Myocyte (in vitro differentiated cells): ENCODE measurements around the gene SLC27A3. TPM values are rescaled to one million over a fixed set of nuclear protein-coding genes. Genes with fewer than 3 reads are reported as not detected.
"Not testable (repeated sequence)": the region's sequence is repeated elsewhere in the genome, so short reads cannot be mapped to it uniquely, and the experiment has no call there.

Experiments used
- DNase-seq: peaks from one replicate; pipeline ENCODE4 v3.0.0-alpha.2; 2012; ENCODE audit warnings: low read depth
- total RNA-seq: library from RNA; depleted of rRNA; stranded (reverse); fragments of >200 nt; gene quantifications from 2 replicates; pipeline ENCODE4 v1.2.3, GENCODE V29; 2014

The SLC27A3 gene
- total RNA-seq, 1 donor from 2014 or later = 0.29 TPM

DNA sequence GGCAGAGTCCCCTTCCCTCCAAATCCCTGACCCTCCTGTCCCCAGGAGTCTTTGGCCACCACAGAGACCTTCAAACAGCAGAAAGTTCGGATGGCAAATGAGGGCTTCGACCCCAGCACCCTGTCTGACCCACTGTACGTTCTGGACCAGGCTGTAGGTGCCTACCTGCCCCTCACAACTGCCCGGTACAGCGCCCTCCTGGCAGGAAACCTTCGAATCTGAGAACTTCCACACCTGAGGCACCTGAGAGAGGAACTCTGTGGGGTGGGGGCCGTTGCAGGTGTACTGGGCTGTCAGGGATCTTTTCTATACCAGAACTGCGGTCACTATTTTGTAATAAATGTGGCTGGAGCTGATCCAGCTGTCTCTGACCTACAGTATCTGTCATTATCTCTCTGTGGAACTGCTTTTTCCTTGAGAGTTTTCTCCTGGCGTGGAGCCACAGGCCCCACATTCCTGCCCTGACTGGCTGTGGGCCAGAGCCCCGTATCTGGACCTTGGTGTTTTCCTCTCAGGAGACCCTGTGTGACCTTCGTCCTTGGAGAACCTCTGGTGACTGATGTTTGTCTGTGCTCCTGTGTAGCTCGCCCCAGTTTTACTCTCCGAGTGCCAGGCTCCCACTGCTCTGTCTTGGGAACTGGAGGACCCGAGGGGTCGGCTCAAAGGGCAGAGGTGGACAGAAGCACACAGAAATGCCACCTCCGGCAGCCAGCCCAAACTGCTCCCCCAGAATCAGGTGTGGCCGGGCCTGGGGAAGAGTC lies 4.8 kb downstream of the SLC27A3 start:
- no peak for DNase-seq

DNA sequence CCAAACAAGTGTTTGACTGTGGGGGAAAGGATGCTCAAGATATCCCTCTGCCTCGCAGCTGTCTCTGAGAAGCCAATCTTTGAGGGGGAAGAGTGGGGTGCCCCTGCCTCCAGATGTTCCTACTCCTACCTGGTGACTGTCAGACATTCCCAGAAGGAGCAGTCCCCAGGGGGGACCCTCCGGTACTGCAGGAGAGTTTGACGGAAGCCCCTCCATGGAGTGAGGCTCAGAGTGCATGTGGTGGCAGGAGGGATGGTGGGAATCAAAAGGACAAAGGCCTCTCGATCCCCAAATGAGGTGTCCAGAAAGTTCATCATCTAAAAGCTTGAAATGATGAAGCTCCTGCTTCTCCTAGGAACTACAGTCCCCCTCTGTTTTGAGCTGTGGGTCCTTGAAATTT lies 5.3 kb downstream of the SLC27A3 start:
- DNase-seq = no peak

DNA sequence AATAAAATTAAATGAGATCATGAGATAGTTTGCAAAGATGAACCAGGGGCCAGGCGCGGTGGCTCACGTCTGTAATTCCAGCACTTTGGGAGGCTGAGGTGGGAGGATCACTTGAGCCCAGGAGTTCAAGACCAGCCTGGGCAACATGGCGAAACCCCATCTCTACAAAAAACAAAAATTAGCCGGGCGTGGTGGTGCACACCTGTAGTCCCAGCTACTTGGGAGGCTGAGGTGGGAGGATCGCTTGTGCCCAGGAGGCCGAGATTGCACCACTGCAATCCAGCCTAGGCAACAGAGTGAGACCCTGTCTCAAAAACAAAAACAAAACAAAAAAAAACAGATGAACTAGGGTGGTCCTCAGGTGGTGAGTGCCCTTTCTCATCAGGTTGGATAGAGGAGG lies 7.4 kb downstream of the SLC27A3 start:
- DNase-seq = not testable (repeated sequence)

DNA sequence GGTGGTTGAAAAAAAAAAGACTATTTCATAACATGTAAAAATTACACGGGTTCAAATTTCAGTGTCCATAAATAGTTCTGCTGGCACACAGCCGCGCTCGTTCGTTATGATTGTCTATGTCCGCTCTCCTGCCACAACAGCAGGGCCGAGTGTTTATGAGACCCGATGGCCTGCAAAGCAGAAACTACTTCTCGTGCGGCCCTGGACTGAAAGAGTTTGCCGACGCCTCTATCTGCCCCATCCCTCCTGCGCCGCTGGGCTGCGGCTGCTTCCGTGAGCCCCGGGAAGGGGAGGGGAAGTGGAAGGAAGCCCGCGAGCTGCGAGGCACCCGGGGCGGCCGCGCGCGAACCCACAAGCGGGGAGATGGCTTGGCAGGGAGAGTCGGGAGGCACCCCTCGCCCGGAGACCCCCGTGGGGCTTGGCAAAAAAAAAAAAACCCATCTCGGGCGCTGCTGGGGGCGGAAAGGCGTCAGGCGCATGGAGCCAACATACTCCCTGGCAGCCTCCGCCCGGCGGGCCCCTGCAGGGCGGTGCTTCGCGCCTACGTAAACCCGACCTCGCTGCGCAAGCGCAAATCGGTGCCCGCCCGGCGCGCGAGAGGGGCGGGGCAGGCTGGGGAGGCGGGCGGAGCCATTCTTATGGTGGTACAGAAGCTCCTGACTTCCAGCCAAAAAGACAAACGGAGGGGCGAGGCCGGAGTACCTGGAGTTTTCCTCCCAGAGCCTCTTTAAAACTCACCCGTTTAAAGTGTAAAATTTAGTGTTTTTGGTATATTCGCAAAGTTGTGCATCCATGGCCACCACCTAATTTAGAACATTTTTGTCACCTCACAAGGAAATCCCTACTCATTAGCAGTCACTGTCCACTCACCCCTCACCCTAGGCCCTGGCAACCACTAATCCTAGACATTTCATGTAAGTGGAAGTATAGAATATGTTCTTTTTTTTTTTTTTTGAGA lies 8.3 kb downstream of the SLC27A3 start:
- peak; percentile 86 for DNase-seq

DNA sequence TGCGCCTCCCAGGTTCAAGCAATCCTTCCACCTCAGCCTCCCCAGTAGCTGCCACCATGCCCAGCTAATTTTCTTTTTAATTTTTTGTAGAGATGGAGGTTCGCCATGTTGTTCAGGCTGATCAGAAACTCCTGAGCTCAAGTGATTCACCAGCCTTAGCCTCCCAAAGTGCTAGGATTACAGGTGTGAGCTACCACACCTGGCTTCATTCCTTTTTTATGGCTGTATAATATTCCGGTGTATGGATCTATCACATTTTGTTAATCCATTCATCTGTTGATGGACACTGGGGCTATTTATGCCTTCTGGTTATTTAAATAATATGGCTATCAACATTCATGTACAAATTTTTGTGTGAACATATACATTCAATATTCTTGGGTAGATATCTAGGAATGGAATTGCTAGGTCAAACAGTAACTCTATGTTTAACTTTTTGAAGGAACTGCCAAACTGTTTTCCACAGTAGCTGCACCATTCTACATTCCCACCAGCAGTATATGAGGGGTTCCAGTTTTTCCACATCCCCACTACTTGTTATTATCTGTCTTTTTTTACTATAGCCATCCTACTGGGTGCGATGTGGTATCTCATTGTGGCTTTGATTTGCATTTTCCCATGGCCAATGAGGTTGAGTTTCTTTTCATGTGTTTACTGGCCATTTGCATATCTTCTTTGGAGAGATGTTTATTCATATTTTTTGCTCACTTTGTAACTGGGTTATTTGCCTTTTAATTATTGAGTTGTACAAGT lies 11.0 kb downstream of the SLC27A3 start:
- DNase-seq = no peak

DNA sequence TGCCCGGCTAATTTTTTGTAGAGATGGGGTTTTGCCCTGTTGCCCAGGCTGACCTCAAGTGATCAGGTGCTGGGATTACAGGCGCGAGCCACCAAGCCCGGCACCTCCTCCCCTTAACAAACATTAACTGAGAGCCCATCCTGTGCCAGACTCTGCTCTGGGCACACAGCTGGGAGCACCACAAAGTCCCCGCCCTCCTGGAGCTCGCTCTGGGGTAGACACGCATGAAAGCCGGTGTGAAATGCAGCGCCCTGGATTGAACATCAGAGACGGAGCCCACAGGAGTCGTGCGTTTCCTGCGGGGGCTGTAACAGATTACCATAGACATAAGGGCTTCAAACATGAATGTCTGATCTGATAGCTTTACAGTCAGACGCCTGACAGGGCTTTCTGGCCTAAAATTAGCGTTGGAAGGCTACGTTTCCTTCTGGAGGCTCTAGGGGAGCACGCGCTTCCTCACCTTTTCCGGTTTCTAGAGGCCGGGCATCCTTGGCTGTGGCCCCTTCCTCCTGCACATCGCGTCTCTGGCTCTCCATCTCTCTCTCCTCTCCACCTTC lies 14.3 kb downstream of the SLC27A3 start:
- DNase-seq = no peak

DNA sequence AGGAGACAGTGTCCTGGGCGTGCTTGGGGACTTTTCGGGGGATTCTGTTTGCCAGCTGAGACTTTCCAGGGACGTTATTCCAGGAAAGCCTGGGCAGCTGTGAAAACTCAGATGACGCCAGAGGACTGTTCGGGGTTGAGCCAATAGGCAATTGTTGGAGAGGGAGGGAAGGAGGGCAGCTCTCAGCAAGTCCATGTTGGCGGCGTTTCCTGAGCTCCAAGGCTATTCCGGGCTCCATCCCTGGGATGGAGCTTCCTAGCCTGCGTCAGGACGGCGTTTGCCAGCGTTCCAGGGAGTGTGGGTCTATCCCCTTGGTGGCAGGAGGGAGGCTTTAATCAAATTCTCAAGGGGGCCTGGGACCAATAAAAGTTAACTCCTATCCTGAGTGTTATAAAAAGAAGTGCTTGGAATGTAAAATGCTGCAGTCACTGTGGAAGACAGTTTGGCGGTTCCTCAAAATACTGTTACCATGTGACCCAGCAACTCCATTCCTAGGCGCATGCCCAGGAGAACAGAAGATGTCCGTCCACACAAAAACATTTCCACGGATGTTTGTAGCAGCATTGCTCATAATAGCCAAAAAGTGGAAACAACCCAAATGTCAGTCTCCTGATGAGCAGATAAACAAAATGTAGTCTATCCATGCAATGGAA lies 15.2 kb downstream of the SLC27A3 start:
- DNase-seq = peak; percentile 92

DNA sequence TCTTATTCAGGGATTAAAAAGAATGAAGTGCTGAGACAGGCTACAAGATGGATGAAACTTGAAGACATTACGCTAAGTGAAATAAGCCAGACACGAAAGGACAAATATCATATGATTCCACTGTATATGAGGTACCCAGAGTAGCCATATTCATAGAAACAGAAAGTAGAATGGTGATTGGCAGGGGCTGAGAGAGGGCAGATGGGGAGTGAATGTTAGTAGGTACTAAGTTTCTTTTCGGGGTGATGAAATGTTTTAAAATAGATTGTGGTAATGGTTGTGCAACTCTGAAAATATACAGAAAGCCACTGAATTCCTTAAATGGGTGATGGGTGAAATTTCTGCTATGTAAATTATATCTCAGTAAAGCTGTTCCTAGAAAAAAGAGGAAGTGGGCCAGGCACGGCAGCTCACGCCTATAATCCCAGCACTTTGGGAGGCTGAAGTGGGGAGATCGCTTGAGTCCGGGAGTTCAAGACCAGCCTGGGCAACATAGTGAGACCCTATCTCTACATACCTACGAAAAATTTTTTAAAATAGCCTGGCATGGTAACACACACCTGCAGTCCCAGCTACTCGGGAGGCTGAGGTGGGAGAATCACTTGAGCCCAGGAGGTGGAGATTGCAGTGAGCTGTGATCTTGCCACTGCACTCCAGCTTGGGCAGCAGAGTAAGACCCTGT lies 15.9 kb downstream of the SLC27A3 start:
- peak; percentile 80 for DNase-seq

DNA sequence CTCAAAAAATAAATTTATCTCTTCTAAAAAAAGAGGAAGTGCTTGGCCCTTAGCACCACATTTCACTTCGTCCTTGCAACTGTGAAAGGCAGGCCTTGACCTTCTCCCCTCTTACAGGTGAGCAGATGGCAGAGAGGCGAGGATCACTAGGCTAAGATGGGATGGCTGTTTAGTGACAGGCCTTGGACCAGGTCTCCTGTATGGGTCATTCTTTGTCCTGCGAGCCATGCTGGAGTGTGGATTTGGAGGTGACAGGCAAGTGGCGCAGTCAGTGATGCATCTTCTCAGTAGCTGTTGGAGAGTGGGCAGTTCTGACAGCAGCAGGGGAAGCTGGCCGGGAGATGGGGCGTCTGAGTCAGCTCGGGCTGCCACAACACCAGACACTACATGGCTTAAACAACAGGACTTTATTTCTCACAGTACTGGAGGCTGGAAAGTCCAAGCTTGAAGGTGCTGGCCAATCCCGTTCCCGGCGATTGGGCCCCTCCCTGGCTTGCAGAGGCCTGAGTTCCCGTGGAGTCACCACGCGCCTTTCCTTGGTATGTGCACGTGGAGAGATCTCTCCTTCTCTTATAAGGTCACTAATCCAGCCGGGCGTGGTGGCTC lies 16.5 kb downstream of the SLC27A3 start:
- DNase-seq = peak; percentile 18

DNA sequence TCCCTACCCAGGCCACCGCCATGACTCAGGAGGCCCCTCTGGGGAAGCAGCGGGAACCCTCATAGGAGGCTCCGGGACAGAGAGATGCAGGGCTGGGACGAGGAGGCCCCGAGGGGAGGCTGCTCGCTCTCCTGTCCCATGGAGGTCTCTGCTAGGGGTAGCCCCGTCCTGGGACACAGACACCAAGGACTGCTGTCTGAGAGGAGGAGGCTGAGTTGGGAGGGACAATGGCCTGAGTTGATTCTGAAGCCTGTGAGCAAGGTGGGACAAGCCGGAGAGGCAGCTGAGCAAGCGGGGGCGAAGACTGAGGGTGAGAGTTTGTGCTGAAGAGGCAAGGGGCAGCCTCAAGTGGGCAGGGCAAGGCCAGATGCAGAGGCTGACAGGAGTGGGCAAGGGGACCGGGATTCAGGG lies 17.4 kb downstream of the SLC27A3 start:
- no peak for DNase-seq

DNA sequence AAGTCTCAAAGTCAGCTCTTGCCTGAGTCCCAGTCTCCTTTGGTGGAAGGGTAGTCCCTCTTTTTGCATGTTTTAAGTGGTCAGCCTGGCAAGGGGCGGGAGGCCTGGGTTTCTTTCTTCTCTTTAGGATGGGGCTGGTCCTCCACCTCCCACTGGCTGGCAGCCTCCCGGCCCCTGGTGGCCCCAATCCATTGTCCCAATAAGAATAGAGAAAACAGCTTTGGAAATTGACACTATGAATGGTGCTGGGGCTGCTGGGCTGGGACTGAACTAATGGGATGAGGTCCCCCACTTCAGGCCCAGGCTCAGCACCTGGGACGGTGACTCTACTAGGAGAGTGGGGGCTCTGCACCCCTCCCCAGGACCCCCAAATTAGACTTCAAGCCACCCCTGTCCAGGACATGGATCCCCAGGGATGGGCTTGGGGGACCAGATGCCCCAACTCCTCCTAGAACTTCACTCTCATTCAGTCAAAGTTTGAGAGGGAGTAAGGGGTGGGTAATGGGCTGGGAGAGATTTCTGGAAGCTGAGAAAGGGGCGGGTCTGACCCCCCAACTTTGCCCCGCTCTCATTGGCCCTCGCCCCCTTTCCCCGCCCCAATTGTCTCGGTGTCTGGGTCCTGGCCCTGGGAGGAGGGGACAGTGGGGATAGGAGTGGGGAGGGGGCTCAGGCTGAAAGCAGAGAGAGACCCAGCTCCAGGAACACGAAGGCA lies 18.2 kb downstream of the SLC27A3 start:
- no peak for DNase-seq

DNA sequence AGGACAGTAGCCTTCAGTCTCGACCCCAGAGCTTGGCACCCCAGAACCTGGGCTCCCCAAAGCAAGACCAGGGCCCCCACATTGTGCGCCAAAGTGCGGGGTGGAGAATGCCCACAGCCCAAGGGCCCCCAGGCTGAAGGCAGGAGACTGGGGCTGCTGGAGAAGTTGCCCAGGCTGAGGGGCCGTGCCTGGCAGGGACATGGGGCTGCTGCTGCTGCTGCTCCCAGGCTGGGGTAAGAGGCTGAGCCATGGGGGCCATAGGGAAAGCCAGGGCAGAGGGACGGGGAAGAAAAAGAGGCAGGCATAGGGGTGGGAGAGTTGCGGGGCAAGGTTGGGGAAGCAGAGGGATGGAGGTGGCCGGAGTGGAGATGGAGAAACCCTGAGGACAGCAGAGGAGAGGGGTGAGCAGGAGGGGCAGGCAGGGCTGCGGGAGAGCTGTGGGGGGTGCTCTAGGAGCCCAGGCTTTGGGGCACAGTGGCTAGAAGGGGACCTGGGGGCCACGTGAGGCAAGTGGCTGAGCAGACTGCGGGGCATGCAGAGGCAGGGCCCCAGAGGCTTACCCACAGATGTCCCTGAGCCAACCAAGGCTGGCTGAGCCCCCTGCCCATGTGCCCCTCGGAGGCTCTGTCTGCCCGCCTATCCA lies 18.9 kb downstream of the SLC27A3 start:
- DNase-seq = no peak

DNA sequence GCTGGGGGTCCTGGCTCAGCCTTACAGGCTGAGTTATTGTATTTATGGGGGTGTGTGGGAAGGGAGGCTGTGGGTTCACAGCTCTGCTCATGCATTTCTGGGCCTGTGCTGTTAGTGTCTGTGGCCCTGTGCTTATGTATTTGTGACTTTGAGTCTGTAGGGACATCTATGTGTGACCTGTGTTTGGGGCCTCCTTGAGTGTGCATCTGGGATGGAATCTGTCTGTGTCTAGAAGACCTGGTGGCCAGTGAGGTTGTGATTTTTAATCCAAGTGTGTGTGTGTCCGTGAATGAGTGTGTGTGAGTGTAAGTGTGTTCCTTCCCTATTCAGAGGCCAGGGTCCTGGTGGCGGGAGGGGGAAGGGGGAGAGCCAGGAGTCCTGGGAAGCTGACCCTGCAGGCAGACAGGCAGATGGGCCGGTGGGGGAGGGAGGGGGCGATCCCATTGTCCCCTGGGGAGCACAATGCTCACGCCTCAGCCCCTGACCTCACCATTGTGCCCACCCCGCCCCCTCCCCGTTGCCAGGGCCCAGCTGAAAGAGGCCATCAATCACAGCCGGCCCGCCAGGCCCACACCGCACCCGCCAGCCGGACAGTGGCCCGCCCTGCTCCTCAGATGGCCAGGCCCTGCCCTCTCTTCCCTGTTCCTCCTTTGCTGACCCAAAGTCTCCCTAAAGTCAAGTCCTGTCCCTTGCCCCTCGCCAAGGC lies 19.6 kb downstream of the SLC27A3 start:
- DNase-seq = no peak

DNA sequence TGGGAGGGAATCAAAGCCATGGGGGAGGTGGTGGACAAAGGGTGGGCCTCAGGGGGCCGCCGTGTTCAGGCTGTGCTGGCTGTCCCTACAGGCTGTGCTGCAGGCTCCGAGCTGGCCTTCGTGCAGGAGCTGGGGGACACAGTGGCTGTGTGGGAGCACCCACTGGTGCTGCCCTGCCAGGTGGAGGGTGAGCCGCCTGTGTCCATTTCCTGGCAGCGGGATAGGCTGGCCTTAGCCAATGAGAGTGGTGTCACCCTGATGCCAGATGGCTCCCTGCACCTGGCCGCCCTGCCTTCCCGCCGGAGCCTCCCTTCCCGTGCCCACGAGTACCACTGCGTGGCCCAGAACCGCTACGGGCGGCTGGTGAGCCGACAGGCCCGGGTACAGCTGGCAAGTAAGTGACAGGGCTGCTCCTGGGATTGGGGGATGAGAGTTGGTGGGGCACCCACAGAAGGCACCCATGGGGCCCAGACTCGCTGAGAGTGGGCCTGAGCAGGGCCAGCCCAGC lies 20.2 kb downstream of the SLC27A3 start:
- DNase-seq = no peak

DNA sequence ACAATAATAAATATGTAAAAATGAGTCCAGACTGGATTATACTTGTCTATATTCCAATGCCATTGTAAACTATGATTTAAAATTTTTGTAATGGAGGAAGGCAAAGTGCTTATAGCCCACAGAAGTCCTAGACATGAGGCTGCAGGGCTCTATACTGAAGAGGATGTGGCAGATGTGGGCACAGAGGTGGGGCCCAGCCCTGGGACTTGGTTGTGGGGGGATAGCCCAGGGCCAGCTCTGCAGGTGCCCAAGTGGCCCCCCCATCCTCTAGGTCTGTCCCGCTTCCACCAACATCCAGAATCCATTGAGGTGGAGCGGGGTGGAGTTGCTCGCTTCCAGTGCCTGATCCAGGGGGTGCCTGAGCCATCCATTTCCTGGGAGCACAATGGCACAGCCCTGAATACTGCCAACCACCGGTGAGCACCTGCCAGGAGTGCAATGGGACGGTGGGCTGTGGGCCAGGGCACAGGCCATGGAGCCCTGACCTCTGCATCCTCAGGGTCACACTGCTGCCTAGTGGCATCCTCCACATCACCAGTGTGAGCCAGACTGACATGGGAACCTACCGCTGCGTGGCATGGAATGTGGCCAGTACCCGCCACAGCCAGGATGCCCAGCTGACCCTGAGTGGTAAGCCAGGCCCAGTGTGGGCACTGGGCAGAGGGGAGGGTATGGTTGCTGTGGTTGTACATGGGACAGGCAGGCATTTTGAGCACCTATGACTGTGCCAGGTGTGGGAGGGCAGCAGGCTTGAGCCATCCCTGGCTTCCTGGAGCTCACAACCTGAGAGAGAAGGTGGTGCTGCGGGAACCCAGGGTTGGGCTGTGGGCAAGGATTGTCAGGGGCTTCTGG lies 21.0 kb downstream of the SLC27A3 start:
- DNase-seq = no peak

DNA sequence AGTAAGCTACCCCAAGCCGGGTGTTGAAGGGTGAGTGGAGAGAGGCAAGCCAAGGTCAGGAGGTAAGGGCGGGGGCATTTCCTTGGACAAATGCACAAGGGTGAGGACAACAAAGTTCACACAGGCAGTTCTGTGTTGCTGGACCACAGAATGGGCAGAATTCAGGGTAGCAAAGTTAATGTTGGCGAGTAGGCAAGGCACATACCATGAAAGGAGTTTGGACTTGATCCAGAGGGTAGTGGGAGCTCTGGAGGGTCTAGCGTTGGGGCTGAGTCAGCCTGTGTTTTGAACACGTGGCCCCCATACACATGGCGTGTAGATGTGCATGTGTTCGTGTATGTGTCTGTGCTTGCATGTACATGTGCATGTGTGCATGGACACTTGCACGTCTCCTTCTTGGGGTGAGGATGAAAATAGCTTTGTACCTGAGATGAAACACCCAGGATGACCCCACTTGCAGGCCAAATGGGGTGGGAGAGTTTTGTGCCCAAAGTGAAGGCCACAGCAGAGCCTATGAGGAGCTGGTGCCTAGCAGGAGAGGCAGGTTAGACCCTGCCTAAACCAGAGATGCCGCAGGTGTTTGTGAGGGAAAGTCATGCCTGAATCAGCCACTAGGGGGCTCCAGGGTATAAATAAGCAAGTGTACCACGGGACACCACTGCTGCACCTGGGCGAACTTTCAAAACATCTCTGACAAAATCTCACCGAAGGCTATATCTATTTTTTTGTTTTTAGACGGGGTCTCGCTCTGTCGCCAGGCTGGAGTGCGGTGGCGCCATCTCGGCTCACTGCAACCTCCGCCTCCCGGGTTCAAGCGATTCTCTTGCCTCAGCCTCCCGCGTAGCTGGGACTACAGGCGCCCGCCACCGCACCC lies 21.8 kb downstream of the SLC27A3 start:
- DNase-seq = peak; percentile 63
